Measurements from ENCODE around the gene BCAN.

BCAN gene

GRCh38 chr1:156684227-156684782, 42.4 kb downstream of the BCAN start:
- TF ChIP-seq CTCF (IDR thresholded peaks at IDR 0.05; ENCODE audit: control insufficient read depth, extremely low read depth, insufficient read depth), result no peak
- DNase-seq (ENCODE audit: low read depth), result no peak
- H3K4me3 ChIP-seq (ENCODE audit: low read depth, low read length), result no peak overlapping the region

GRCh38 chr1:156689035-156689952, 47.4 kb downstream of the BCAN start:
- TF ChIP-seq CTCF (IDR thresholded peaks at IDR 0.05; ENCODE audit: control insufficient read depth, extremely low read depth, insufficient read depth), result peak; percentile 89
- no peak for DNase-seq (ENCODE audit: low read depth)
- H3K4me3 ChIP-seq (ENCODE audit: low read depth, low read length), result peak overlapping the region; percentile 34; the same call in 1 of the 2 replicates

GRCh38 chr1:156689953-156690674, 48.2 kb downstream of the BCAN start:
- no peak for DNase-seq (ENCODE audit: low read depth)
- H3K4me3 ChIP-seq (ENCODE audit: low read depth, low read length), result peak overlapping the region; percentile 34; the same call in 1 of the 2 replicates
- no peak for TF ChIP-seq CTCF (IDR thresholded peaks at IDR 0.05; ENCODE audit: control insufficient read depth, extremely low read depth, insufficient read depth)

- no peak for DNase-seq (ENCODE audit: low read depth)
- H3K4me3 ChIP-seq (ENCODE audit: low read depth, low read length), result no peak overlapping the region
- TF ChIP-seq CTCF (IDR thresholded peaks at IDR 0.05; ENCODE audit: control insufficient read depth, extremely low read depth, insufficient read depth), result no peak
Measured at GRCh38 chr1:156690675-156691036, 48.7 kb downstream of the BCAN start.

- DNase-seq (ENCODE audit: low read depth), result no peak
- no peak for TF ChIP-seq CTCF (IDR thresholded peaks at IDR 0.05; ENCODE audit: control insufficient read depth, extremely low read depth, insufficient read depth)
- no peak overlapping the region for H3K4me3 ChIP-seq (ENCODE audit: low read depth, low read length)
Measured at GRCh38 chr1:156691191-156691590, 49.3 kb downstream of the BCAN start.

GRCh38 chr1:156691665-156692440, 49.9 kb downstream of the BCAN start:
- no peak for TF ChIP-seq CTCF (IDR thresholded peaks at IDR 0.05; ENCODE audit: control insufficient read depth, extremely low read depth, insufficient read depth)
- H3K4me3 ChIP-seq (ENCODE audit: low read depth, low read length), result peak overlapping the region; percentile 16; the same call in 1 of the 2 replicates
- DNase-seq (ENCODE audit: low read depth), result no peak
